NCI-H524 treated with DMSO at 0.1 percent for 48 hours (cell line): ENCODE measurements around the gene PSMA6.
"Not testable (repeated sequence)": the region's sequence is repeated elsewhere in the genome, so short reads cannot be mapped to it uniquely, and the experiment has no call there.

Experiments
- DNase-seq: peaks from one replicate; lab custom pipeline; 2025; lab: John Stamatoyannopoulos, UW

The PSMA6 gene

DNA sequence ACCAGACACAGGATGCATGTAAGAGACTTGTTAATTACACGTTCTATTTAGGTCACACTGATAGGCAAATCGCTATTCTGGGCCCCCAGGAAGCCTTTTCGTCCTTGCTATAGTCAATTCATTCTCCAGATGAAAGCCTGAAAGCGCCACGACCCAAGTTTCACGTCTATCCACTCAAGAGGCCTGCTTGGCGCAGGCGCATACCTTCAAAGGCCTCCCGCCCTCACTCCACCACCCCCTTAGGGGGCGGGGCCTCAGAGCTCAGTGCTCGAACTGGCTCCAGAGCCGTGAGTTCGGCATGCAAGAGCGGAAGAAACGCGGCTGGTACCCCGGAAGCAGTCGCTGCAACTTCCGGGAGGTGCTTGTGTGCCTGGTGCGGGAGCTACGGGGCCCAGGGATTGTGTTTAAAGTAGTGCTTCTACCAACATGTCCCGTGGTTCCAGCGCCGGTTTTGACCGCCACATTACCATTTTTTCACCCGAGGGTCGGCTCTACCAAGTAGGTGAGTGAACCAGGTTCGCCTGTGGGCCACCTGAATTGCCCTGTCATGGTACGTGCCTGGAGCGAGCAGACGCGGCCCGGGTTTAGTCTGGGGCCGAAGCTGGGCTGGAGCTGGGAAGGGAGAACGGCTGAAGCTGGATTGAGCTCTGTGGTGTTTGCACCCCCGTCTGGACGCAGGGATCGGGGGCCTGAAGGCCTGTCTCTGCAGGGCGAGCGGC is at the start of gene PSMA6:
Gene PSMA6 (plus strand): TSS at position 332 of the 719 bp plus-strand sequence. CDS start 95 bp downstream, at position 427.
- peak; percentile 98 for DNase-seq

GRCh38 chr14:35242599-35243311 is 49.4 kb upstream of the PSMA6 start:
- DNase-seq: no peak

DNA sequence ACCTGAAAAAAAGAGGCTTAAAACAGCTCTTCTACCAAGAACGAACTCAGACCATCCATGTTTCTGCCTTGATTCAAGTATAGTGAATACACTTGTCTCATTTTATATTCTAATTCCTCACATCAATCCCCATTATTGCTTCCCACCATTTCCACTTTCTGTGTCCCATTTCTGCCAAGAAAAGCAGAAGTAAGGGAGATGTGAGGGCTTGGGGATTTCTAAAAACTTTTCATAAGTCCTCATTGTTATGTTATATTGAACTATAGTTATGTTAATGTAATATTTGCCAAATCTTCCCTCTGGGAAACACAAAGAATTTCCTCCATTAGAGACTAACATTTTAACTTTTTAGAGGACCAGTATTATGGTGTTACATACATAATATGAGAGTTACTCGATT is 48.2 kb upstream of the PSMA6 start:
- no peak for DNase-seq

- DNase-seq: no peak
Measured at GRCh38 chr14:35244542-35244941, 47.6 kb upstream of the PSMA6 start.

DNA sequence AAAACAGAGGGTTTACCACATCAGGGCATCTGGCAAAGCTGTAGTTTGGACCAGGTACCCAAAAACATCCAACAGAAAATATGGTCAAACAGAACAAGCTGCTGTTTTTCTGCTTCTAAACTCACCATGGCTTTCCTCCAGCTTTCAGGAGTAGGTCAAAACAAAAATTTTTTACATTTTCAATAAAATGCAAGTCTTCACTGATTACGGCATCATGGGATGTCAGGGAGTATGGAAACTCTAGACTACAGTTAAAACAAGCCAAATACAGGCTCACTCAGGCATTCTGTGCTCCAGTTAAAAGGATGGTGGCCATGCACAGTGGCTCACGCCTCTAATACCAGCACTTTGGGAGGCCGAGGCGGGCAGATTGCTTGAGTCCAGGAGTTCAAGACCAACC is 47.1 kb upstream of the PSMA6 start:
- no peak for DNase-seq

DNA sequence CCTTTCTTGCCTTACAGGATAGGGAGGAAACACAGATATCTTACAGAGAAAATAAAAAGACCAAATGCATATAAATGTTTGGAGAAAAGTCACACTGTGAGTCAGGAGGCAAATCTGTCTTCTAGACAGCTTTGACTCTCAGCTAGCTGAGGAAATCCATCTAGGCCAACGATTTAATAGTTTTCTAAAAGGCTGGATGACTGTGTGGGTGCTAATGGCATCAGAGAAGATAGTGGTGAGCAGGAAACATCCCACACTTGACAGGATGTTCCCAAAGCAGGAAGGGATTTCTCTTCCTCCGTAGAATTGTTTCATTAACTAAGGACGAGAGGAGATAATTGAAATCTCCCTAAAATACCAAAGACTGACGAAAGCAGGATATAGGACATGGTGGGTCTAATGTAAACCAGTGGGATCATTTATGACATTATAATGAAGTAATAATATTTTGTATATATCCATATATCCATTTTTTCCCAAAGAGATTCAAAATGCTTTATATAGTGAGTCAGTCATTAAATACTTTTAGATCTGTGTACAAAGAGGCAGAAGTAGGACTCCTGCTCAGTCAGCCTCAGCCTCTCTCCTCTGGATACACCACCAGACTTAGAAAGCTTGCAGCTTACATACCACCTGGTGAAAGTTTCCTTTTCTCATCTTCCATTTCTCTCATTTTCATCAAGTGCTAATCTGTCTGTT is 44.3 kb upstream of the PSMA6 start:
- no peak for DNase-seq

GRCh38 chr14:35248476-35248788 is 43.8 kb upstream of the PSMA6 start:
- DNase-seq: no peak

DNA sequence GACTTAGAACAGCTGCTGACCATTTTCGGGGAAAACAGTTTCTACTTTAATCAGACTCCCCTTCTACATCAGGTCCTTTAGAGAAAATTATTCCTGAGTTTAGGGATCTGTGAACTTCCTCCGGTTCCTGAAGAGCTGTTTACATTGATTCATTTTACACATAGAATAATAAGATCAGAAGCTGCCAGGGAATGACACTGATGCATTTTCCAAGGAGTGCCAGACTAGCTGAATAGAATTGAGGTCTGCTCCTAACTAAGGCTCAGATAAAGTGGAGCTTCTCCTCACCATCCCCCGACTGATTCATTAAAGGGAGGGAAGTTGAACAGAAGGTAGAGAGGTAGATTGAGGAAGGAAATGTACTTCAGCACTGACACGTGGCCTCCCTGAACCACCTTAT is 41.9 kb upstream of the PSMA6 start:
- no peak for DNase-seq

- DNase-seq: no peak
Measured at GRCh38 chr14:35252451-35252868, 39.7 kb upstream of the PSMA6 start.

DNA sequence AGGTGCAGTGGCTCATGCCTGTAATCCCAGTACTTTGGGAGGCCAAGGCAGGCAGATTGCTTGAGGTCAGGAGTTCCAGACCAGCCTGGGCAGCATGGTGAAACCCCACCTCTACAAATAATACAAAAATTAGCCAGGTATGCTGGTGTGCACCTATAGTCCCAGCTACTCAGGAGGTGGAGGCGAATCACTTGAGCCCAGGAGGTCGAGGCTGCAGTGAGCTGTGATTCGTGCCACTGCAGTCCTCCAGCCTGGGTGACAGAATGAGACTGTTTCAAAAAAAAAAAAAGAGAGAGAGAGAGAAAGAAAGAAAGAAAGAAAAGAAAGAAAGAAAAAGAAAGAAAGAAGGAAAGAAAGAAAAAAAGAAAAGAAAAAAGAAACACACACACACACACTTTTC is 39.1 kb upstream of the PSMA6 start:
- DNase-seq: not testable (repeated sequence)

DNA sequence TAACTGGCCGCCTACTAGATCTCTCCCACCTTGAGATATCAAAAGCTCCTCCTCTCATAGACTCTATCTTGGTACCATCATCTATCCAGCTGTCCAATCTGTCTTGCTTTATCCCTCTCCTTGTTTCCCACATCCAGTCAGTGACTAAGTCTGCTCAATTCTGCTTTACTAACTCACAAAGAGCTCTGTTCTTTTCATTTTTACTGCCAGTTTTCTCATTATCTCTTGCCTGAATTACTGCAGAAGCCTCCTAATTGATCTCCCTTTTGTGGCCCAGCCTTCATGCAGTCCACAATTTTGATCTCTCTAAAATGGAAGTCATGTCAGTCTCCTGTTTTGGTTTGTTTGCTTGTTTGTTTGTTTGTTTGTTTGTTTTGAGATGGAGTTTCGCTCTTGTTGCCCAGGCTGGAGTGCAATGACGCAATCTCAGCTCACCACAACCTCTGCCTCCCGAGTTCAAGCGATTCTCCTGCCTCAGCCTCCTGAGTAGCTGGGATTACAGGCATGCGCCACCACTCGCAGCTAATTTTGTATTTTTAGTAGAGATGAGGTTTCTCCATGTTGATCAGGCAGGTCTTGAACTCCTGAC is 38.1 kb upstream of the PSMA6 start:
- not testable (repeated sequence) for DNase-seq

DNA sequence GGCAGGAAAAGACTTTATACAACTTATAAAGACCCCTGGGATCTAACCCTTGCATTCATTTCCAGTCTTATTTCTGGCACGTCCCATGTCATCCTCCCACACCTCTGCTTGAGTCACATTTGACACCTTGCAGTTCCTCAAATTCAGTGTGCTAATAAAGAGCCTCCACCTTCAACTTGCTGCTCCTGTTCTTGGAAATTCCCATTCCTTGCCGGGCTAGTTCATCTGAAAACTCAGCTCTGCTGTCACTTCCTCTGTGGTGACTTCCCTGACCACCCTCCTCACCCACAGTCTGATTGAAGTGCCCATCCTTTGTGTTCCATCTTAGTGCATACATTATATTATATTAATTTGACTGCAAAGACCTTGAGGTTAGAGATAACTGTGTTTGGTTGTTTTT is 37.4 kb upstream of the PSMA6 start:
- no peak for DNase-seq

GRCh38 chr14:35255711-35256110 is 36.5 kb upstream of the PSMA6 start:
- no peak for DNase-seq

DNA sequence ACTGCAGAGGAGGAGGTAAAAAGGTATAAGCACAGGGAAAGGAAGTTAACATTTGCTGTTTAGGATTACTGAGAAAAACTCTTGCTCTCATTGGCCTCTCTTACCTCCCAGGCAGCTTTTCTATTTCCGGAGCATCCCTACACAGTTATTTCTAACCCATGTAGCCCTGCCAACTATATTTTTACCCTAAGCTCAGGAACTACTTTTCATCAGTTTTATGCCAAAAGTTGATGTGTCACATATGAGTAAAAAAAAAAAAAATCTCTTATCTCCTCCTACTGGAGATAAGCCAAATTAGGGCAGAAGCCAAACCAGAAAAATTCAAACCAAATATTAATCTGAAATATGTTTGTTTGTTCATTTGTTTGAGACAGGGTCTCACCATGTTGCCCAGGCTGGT is 34.4 kb upstream of the PSMA6 start:
- DNase-seq: no peak

DNA sequence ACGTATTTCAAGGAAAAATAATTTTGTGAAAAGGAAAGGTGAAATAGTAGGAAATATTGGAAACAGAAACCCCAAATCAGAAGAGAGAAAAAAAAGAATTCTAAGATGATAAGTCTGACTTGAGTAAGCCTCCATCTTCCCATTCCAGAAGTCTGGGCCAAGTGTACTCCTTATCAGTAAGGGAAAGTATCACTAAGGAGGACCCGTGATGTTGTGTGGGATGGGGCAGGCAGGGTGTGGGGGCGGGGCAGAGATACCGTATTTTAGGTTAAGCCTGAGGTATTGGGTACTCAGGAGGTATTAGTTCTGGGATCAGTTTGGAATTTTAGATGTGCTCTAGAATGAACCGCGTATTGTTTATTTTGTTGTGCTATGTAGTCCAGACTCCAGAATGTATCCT is 33.8 kb upstream of the PSMA6 start:
- no peak for DNase-seq

- DNase-seq: no peak
Measured at GRCh38 chr14:35261774-35262173, 30.4 kb upstream of the PSMA6 start.

GRCh38 chr14:35262436-35262835 is 29.7 kb upstream of the PSMA6 start:
- DNase-seq: no peak

DNA sequence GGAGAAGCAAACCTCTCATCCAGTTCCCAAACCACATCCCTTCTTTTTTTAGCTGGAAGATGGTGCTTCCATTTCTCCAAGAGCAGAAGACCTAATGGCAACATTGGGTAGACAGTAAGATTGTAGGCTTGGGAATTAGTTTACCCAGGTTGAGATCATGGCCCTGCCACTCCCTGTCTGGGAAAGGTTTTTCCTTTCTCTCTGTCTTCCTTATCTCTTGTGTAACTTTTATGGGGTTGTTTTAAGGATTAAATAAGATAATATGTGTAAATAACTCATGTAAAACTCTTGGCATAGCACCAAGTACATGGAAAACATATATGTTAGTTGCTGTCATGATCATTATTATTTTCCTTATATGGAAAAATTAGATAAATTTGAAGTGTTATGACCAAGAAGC is 23.2 kb upstream of the PSMA6 start:
- DNase-seq: no peak

DNA sequence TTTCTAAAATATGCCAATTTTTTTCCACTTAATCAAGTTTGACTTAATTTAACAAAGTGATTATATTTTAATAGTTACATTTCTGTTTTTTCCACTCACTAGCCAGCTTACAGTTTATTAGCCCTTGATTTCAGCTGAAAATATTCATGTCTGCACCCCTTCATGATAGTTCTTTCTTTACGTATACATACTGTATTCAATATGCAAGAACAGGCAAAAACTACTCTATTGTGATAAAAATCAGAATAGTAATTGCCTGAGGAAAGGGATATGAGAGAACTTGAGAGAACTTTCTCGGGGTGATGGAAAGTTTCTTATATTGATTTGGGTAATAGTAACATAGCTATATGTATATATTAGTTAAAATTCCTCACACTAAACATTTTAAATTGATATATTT is 17.4 kb upstream of the PSMA6 start:
- no peak for DNase-seq

GRCh38 chr14:35277179-35277578 is 15.0 kb upstream of the PSMA6 start:
- DNase-seq: no peak

DNA sequence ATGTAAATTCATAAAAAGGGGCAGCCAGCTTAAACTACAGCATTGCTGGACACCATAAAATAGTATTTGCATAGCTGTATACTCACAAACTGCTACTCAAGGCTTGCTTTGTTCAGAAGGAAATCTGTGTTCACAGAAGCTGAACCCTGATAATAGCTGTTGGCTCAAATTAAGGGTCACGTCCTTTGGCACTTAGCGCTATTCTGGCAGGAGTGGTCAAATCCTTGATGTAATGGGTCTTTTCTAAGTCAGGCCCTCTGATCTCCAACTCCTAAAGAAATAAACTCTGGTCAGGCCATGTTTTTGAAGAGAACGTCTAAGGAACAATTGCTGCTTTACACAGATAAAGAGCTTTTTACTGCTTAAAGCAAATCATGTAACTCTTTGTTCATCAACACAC is 12.8 kb upstream of the PSMA6 start:
- DNase-seq: no peak

GRCh38 chr14:35281341-35281740 is 10.8 kb upstream of the PSMA6 start:
- DNase-seq: no peak

DNA sequence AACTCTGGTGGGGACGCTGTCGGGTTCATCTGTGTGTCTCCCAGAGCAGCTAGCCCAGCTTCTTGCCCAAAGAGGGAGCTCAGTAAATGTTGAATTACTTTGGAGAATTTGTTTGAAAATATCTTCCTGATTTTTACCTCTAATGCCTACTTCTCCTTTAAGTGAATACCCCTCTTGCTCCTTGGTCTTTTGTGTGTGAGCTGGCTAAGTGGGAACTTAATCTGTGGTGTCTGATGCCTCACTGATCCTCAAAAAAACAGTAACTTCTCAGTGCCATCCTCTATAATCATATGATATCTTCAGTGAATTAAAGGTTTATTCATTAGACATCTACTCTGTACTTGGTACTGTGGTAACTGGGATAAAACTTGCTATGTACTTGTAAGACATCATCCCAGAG is 7.7 kb upstream of the PSMA6 start:
- DNase-seq: no peak
